Measurements from ENCODE around the gene ABHD18.
"Not testable (repeated sequence)": the region's sequence is repeated elsewhere in the genome, so short reads cannot be mapped to it uniquely, and the experiment has no call there.

The ABHD18 gene

DNA sequence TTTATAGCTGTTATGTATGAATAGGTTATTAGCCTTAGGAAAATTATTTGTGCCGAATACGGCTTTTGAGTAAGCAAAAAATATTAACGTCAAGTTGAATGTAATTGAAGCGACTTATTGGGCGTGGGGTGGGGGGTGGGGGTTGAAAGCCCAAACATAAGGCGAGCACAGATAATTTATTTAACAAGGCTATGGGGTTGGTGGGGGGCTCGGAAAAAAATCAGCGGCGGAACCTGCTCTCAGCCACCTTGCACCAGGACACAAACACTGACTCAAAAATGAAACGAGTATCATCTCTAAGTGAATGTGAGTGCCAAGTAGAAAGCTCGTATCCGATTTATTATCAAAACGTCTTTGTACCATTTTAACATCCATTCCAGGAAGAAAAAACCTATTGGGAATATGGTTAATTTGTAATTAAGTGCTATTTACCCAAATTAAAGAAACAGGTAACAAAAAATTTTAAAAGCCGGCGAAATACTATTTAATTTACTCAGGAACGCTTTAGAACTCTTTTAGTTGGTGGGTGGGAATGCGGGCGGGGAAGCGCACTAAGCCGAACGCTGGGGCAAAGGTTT is 95.0 kb downstream of the ABHD18 start:
- Histone ChIP-seq H3K9ac (ENCODE audit: low read depth, low read length) (peak overlapping the region; percentile 99), H3K79me2 (ENCODE audit: insufficient read depth, low read length) (peaks cover 43% of the 10 kb centered on the region), H3K4me3 (ENCODE audit: low read depth in 1 of 2, low read length in 2 of 2) (peak overlapping the region; percentile 70 to 76), H3K36me3 (ENCODE audit: insufficient read depth, low read length) (no peaks in the 10 kb centered on the region; the same call in 1 of the 2 replicates), H3K4me1 (ENCODE audit: insufficient read depth, low read length) (peaks cover 20% of the 10 kb centered on the region), H3K27me3 (ENCODE audit: insufficient read depth, low read length, poor library complexity) (no peaks in the 10 kb centered on the region), H3K9me3 (ENCODE audit: insufficient read depth, low read length, severe bottlenecking) (no peaks in the 10 kb centered on the region), H4K20me1 (ENCODE audit: insufficient read depth, low read length) (peaks cover 10% of the 10 kb centered on the region; the same call in 1 of the 2 replicates), H2AFZ (ENCODE audit: low read depth, low read length) (peak overlapping the region; percentile 97), H3K4me2 (ENCODE audit: insufficient read depth, low read length) (peak overlapping the region; percentile 69), H3K27ac (ENCODE audit: low read length) (peak overlapping the region; percentile 96)
- DNase-seq: no peak
- ATAC-seq (ENCODE audit: insufficient read depth, low read depth): no peak
- TF ChIP-seq, protein P1, sequence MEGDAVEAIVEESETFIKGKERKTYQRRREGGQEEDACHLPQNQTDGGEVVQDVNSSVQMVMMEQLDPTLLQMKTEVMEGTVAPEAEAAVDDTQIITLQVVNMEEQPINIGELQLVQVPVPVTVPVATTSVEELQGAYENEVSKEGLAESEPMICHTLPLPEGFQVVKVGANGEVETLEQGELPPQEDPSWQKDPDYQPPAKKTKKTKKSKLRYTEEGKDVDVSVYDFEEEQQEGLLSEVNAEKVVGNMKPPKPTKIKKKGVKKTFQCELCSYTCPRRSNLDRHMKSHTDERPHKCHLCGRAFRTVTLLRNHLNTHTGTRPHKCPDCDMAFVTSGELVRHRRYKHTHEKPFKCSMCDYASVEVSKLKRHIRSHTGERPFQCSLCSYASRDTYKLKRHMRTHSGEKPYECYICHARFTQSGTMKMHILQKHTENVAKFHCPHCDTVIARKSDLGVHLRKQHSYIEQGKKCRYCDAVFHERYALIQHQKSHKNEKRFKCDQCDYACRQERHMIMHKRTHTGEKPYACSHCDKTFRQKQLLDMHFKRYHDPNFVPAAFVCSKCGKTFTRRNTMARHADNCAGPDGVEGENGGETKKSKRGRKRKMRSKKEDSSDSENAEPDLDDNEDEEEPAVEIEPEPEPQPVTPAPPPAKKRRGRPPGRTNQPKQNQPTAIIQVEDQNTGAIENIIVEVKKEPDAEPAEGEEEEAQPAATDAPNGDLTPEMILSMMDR (IDR thresholded peaks at IDR 0.05; ENCODE audit: borderline replicate concordance, extremely low read depth, low read length, poor library complexity, severe bottlenecking): no peak
- TF ChIP-seq EZH2 (IDR thresholded peaks at IDR 0.05; ENCODE audit: borderline replicate concordance, low read depth, low read length, severe bottlenecking): no peak

GRCh38 chr4:128060699-128061565 is 95.7 kb downstream of the ABHD18 start, which contains the start of gene LARP1B:
TSS of gene LARP1B (plus strand) at chr4:128061312. CDS start at chr4:128074952, 13,640 bp downstream.
- TF ChIP-seq, protein P1 (IDR thresholded peaks at IDR 0.05; ENCODE audit: borderline replicate concordance, extremely low read depth, low read length, poor library complexity, severe bottlenecking): no peak
- TF ChIP-seq EZH2 (IDR thresholded peaks at IDR 0.05; ENCODE audit: borderline replicate concordance, low read depth, low read length, severe bottlenecking): no peak
- DNase-seq: peak; percentile 95
- H3K9me3 ChIP-seq (ENCODE audit: insufficient read depth, low read length, severe bottlenecking): no peaks in the 10 kb centered on the region
- H3K4me2 ChIP-seq (ENCODE audit: insufficient read depth, low read length): peak within 1 kb of the TSS; percentile 69
- peak; percentile 86 for ATAC-seq (ENCODE audit: insufficient read depth, low read depth)
- H2AFZ ChIP-seq (ENCODE audit: low read depth, low read length): peak within 1 kb of the TSS; percentile 97
- H3K27ac ChIP-seq (ENCODE audit: low read length): peak within 1 kb of the TSS; percentile 96
- H3K79me2 ChIP-seq (ENCODE audit: insufficient read depth, low read length): peaks cover 49% of the 10 kb centered on the region
- peaks cover 20% of the 10 kb centered on the region for H3K4me1 ChIP-seq (ENCODE audit: insufficient read depth, low read length)
- peaks cover 10% of the 10 kb centered on the region; the same call in 1 of the 2 replicates for H4K20me1 ChIP-seq (ENCODE audit: insufficient read depth, low read length)
- H3K4me3 ChIP-seq (ENCODE audit: low read depth in 1 of 2, low read length in 2 of 2): peak within 1 kb of the TSS; percentile 70 to 76
- no peaks in the 10 kb centered on the region for H3K27me3 ChIP-seq (ENCODE audit: insufficient read depth, low read length, poor library complexity)
- no peaks in the 10 kb centered on the region; the same call in 1 of the 2 replicates for H3K36me3 ChIP-seq (ENCODE audit: insufficient read depth, low read length)
- peak within 1 kb of the TSS; percentile 99 for H3K9ac ChIP-seq (ENCODE audit: low read depth, low read length)

DNA sequence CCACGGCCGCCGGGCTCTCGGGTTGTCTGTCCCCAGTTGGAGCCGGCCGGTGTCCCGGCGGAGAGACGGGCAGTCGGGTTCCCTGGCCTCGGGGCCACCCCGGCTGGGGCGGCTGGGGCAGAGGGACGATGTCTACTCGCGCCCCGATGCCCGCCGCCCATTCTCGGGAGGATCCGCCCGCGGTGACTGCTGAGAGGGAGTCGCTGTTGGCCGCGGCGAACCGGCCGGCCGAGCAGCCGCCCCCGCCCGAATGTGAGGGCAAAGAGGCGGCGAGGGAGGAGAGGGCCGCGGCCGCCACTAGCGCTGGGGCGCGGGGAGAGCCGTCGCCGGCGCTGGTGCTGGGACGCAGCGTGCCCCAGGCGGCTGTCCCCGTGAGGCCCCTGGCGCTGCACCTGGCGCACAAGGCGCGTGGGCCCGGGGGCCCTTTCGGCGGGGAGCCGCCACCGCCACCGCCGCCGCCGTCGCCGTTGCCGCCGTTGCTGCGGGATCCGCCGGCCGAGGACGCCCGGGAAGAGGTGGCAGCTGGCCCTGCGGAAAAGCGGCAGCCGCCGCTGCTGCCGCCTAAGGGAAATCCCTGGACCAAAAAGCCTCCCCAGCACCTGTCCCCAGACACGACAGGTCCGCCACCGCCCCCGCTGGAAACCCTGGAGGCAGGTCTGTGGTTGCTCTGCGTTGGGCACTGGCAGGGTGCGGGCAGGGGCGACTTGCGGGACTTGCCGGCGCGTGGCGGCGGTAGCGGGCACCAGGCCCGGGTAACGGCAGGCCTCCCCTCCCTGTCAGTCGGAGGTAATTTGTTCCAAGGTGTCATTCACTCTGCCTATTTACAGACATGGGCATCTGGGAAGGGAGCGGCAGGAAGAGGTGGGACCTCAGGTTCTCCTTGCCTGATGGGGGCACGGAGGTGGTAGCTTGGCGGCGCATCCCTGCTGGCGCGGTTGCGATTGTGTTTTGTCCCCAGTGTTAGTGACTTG is 96.6 kb downstream of the ABHD18 start:
- Histone ChIP-seq H3K27ac (ENCODE audit: low read length) (peak overlapping the region; percentile 96), H3K36me3 (ENCODE audit: insufficient read depth, low read length) (no peaks in the 10 kb centered on the region; the same call in 1 of the 2 replicates), H3K79me2 (ENCODE audit: insufficient read depth, low read length) (peaks cover 55% of the 10 kb centered on the region), H3K9ac (ENCODE audit: low read depth, low read length) (peak overlapping the region; percentile 99), H3K4me2 (ENCODE audit: insufficient read depth, low read length) (peak overlapping the region; percentile 69), H3K4me1 (ENCODE audit: insufficient read depth, low read length) (peaks cover 20% of the 10 kb centered on the region), H2AFZ (ENCODE audit: low read depth, low read length) (peak overlapping the region; percentile 97), H3K9me3 (ENCODE audit: insufficient read depth, low read length, severe bottlenecking) (no peaks in the 10 kb centered on the region), H3K27me3 (ENCODE audit: insufficient read depth, low read length, poor library complexity) (no peaks in the 10 kb centered on the region), H4K20me1 (ENCODE audit: insufficient read depth, low read length) (peaks cover 10% of the 10 kb centered on the region; the same call in 1 of the 2 replicates), H3K4me3 (ENCODE audit: low read depth in 1 of 2, low read length in 2 of 2) (peak overlapping the region; percentile 70 to 76; a peak in 3 of 4 replicates)
- DNase-seq: peak; percentile 57
- ATAC-seq (ENCODE audit: insufficient read depth, low read depth): peak; percentile 44
- TF ChIP-seq, protein P1 (IDR thresholded peaks at IDR 0.05; ENCODE audit: borderline replicate concordance, extremely low read depth, low read length, poor library complexity, severe bottlenecking): peak; percentile 32
- no peak for TF ChIP-seq EZH2 (IDR thresholded peaks at IDR 0.05; ENCODE audit: borderline replicate concordance, low read depth, low read length, severe bottlenecking)

- Histone ChIP-seq H3K79me2 (ENCODE audit: insufficient read depth, low read length) (peaks cover 86% of the 10 kb centered on the region), H4K20me1 (ENCODE audit: insufficient read depth, low read length) (peaks cover 14% of the 10 kb centered on the region; the same call in 1 of the 2 replicates), H3K4me1 (ENCODE audit: insufficient read depth, low read length) (peaks cover 12% of the 10 kb centered on the region)
- not testable (repeated sequence) for H3K9ac ChIP-seq (ENCODE audit: low read depth, low read length); H2AFZ ChIP-seq (ENCODE audit: low read depth, low read length); H3K27me3 ChIP-seq (ENCODE audit: insufficient read depth, low read length, poor library complexity); H3K4me3 ChIP-seq (ENCODE audit: low read depth in 1 of 2, low read length in 2 of 2); H3K27ac ChIP-seq (ENCODE audit: low read length); ATAC-seq (ENCODE audit: insufficient read depth, low read depth); H3K9me3 ChIP-seq (ENCODE audit: insufficient read depth, low read length, severe bottlenecking); DNase-seq; H3K4me2 ChIP-seq (ENCODE audit: insufficient read depth, low read length); H3K36me3 ChIP-seq (ENCODE audit: insufficient read depth, low read length)
Observed at GRCh38 chr4:128066453-128066820, 101.2 kb downstream of the ABHD18 start.
